ENCODE data around the gene POLR2E.

DNA sequence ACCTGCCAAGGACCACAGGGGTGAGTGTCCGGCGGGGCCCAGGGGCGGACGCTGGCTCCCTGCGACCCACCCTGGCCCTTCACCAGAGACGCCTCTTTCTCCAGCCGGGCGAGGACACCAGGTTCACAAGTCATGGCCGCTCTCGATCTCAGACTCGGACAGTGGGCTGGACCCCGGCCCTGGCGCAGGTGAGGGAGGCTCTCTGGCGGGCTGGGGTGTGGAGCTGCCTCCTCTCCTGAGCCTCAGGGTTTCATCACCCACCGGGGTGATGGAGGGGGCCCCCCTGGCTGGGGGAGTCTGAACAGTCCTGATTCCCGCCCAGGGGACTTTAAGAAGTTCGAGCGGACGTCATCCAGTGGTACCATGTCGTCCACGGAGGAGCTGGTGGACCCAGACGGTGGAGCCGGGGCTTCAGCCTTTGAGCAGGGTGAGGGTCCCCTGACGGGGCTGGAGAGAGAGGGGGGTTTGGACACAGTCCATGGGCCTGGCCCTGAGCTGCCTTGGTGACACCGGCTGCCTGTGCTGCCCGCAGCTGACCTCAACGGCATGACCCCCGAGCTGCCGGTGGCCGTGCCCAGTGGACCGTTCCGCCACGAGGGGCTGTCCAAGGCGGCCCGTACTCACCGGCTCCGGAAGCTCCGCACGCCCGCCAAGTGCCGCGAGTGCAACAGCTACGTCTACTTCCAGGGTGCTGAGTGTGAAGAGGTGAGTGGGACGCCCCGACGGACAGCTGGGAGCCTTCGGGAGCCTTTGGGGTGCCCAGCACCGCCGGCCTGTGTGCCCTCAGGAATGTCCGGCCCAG, 14.6 kb downstream of the POLR2E start:
- no peak for TF ChIP-seq CTCF (IDR thresholded peaks at IDR 0.05; ENCODE audit: insufficient read depth, low read length)
- TF ChIP-seq POLR2AphosphoS5 (IDR thresholded peaks at IDR 0.05; ENCODE audit: low read depth) = no peak
- TF ChIP-seq, protein P1, sequence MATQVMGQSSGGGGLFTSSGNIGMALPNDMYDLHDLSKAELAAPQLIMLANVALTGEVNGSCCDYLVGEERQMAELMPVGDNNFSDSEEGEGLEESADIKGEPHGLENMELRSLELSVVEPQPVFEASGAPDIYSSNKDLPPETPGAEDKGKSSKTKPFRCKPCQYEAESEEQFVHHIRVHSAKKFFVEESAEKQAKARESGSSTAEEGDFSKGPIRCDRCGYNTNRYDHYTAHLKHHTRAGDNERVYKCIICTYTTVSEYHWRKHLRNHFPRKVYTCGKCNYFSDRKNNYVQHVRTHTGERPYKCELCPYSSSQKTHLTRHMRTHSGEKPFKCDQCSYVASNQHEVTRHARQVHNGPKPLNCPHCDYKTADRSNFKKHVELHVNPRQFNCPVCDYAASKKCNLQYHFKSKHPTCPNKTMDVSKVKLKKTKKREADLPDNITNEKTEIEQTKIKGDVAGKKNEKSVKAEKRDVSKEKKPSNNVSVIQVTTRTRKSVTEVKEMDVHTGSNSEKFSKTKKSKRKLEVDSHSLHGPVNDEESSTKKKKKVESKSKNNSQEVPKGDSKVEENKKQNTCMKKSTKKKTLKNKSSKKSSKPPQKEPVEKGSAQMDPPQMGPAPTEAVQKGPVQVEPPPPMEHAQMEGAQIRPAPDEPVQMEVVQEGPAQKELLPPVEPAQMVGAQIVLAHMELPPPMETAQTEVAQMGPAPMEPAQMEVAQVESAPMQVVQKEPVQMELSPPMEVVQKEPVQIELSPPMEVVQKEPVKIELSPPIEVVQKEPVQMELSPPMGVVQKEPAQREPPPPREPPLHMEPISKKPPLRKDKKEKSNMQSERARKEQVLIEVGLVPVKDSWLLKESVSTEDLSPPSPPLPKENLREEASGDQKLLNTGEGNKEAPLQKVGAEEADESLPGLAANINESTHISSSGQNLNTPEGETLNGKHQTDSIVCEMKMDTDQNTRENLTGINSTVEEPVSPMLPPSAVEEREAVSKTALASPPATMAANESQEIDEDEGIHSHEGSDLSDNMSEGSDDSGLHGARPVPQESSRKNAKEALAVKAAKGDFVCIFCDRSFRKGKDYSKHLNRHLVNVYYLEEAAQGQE (IDR thresholded peaks at IDR 0.05; ENCODE audit: insufficient replicate concordance, low read depth) = no peak
